Measurements from ENCODE around the gene PSORS1C1. TPM values are rescaled to one million over a fixed set of nuclear protein-coding genes. Genes with fewer than 3 reads are reported as not detected.

Gene PSORS1C1
- total RNA-seq, 1 experiment from 2014 or later: 0.48 TPM

GRCh38 chr6:31168606-31169005, 54.0 kb downstream of the PSORS1C1 start:
- Histone ChIP-seq H3K27me3 (ENCODE audit: insufficient read depth, low read length) (no peaks in the 10 kb centered on the region), H2AFZ (ENCODE audit: low read length) (no peak overlapping the region), H4K20me1 (ENCODE audit: control insufficient read depth, insufficient read depth, insufficient read length) (no peaks in the 10 kb centered on the region), H2BK15ac (ENCODE audit: low read depth, low read length) (no peak overlapping the region), H3K79me2 (ENCODE audit: insufficient read depth, low read length) (peaks cover 40% of the 10 kb centered on the region), H4K5ac (ENCODE audit: insufficient read length, low read depth, low read length) (no peak overlapping the region), H3K9ac (ENCODE audit: extremely low read depth, insufficient read length, low read length) (peak overlapping the region; percentile 94), H3K23ac (ENCODE audit: insufficient read length, low read depth, low read length) (no peak overlapping the region), H2BK5ac (ENCODE audit: insufficient read length, low read length) (no peak overlapping the region), H3K79me1 (ENCODE audit: insufficient read depth, low read depth, low read length, poor library complexity, severe bottlenecking) (no peaks in the 10 kb centered on the region), H3K27ac (ENCODE audit: insufficient read length, low read depth, low read length) (no peak overlapping the region), H3K4me2 (ENCODE audit: insufficient read depth, insufficient read length, low read length) (peak overlapping the region; percentile 97), H2BK12ac (ENCODE audit: insufficient read length, low read depth, low read length) (no peak overlapping the region), H3K23me2 (ENCODE audit: insufficient read length, low read depth, low read length, poor library complexity, severe bottlenecking) (peaks cover 22% of the 10 kb centered on the region), H4K91ac (ENCODE audit: insufficient read length, low read depth, low read length) (no peak overlapping the region), H2AK5ac (ENCODE audit: insufficient read length, low read length) (no peak overlapping the region), H2BK120ac (ENCODE audit: low read depth, low read length, poor library complexity, severe bottlenecking) (no peak overlapping the region), H4K8ac (replicated peaks; ENCODE audit: insufficient read length, low read depth, low read length) (no peak overlapping the region), H3K4me1 (ENCODE audit: insufficient read depth, low read length) (peaks cover 6% of the 10 kb centered on the region), H2BK20ac (ENCODE audit: low read depth, low read length, poor library complexity, severe bottlenecking) (no peak overlapping the region), H3K4ac (ENCODE audit: low read depth, low read length) (no peak overlapping the region), H3K56ac (ENCODE audit: insufficient read length, low read depth, low read length) (no peak overlapping the region), H3K14ac (ENCODE audit: insufficient read depth, low read length) (no peak overlapping the region), H3K9me3 (ENCODE audit: control insufficient read depth, low read depth, low read length) (no peaks in the 10 kb centered on the region), H3K18ac (ENCODE audit: insufficient read length, low read depth, low read length) (no peak overlapping the region), H3T11ph (ENCODE audit: low read length) (no peak overlapping the region)
- H3K27me3 Mint-ChIP-seq (ENCODE audit: low read depth): no peaks in the 10 kb centered on the region; the same call in 1 of the 2 replicates
- peak overlapping the region; percentile 46 to 100 (median 55); a peak in 6 of 7 replicates for H3K27ac Mint-ChIP-seq
- no peak for DNase-seq
- peaks cover 35 to 65% (median 46%) of the 10 kb centered on the region in 3 experiments for H3K36me3 Mint-ChIP-seq (ENCODE audit: insufficient read depth in 1 of 3, low read depth in 3 of 3)
- WGBS (ENCODE audit: extremely low coverage, insufficient read length, low lambda C conversion rate): no CpG with 5 or more reads among the region's 3 CpGs
- TF ChIP-seq, protein P1, sequence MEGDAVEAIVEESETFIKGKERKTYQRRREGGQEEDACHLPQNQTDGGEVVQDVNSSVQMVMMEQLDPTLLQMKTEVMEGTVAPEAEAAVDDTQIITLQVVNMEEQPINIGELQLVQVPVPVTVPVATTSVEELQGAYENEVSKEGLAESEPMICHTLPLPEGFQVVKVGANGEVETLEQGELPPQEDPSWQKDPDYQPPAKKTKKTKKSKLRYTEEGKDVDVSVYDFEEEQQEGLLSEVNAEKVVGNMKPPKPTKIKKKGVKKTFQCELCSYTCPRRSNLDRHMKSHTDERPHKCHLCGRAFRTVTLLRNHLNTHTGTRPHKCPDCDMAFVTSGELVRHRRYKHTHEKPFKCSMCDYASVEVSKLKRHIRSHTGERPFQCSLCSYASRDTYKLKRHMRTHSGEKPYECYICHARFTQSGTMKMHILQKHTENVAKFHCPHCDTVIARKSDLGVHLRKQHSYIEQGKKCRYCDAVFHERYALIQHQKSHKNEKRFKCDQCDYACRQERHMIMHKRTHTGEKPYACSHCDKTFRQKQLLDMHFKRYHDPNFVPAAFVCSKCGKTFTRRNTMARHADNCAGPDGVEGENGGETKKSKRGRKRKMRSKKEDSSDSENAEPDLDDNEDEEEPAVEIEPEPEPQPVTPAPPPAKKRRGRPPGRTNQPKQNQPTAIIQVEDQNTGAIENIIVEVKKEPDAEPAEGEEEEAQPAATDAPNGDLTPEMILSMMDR (conservative IDR thresholded peaks at IDR 0.05): no peak
- H3K9me3 Mint-ChIP-seq: no peaks in the 10 kb centered on the region; a peak in 1 of 5 replicates
- H3K4me1 Mint-ChIP-seq: peaks cover 61 to 81% of the 10 kb centered on the region in 2 experiments
- H3K4me3 Mint-ChIP-seq: peak overlapping the region; percentile 91
